Measurements from ENCODE around the gene PATJ. TPM values are rescaled to one million over a fixed set of nuclear protein-coding genes. Genes with fewer than 3 reads are reported as not detected.

The PATJ gene
- total RNA-seq, 1 experiment from 2014 or later: 48.8 TPM

DNA sequence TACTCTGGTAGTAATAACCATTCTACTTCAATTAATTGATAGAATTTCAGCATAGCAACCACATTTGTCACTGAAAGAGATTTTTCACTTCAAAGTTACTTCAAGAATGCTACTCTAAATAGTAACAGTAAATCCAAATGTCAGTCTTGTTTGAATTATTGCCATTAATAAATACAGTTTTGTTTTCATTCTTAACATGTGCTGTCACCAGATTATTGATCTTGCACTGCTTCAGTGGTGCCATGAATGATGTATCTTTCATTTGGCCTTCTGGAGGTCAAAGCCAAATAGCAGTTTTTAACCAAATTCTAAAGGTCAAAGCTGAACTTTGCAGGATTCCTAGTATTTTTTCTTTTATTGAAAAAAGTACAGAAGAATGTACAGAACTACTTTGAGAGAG is 199.5 kb downstream of the PATJ start:
- Histone ChIP-seq H3K9ac (ENCODE audit: low read length) (no peak overlapping the region), H3K79me2 (ENCODE audit: insufficient read depth, low read length) (no peaks in the 10 kb centered on the region), H3K4me2 (ENCODE audit: low read length) (no peak overlapping the region), H3K27ac (ENCODE audit: low read depth, low read length) (no peak overlapping the region), H4K20me1 (ENCODE audit: insufficient read depth) (no peaks in the 10 kb centered on the region), H3K36me3 (ENCODE audit: control insufficient read depth in 1 of 2, insufficient read depth in 2 of 2, low read length in 2 of 2) (peaks cover 0 to 7% of the 10 kb centered on the region in 2 experiments; a peak in 1 of 4 replicates), H3K4me3 (replicated peaks in 1 of 2; ENCODE audit: low read depth in 1 of 2, low read length in 2 of 2) (no peak overlapping the region), H3K9me2 (ENCODE audit: insufficient read depth) (no peaks in the 10 kb centered on the region), H3K9me3 (ENCODE audit: control insufficient read depth in 1 of 2, insufficient read depth in 1 of 2, low read depth in 1 of 2, low read length in 2 of 2) (no peaks in the 10 kb centered on the region), H2AFZ (ENCODE audit: low read depth, low read length, poor library complexity, severe bottlenecking) (no peak overlapping the region), H3K27me3 (ENCODE audit: insufficient read depth, low read length) (no peaks in the 10 kb centered on the region), H3K4me1 (ENCODE audit: control insufficient read depth in 1 of 2, insufficient read depth in 2 of 2, low read length in 2 of 2) (no peaks in the 10 kb centered on the region; a peak in 1 of 4 replicates)
- BruUV-seq (replicated peaks): no TSS peak
- ChIA-PET RAD21 (ENCODE audit: low non-redundant PET in 1 of 2, low total read pairs in 2 of 2, uncharacterized antibody in 2 of 2, unreplicated experiment in 2 of 2) (no interaction called here), POLR2A (no interaction called here), CTCF (no interaction called here)
- DNase-seq (ENCODE audit: low read depth, low spot score): no peak
- intact Hi-C loops (cut with micrococcal nuclease): no loop called here
- ATAC-seq: no peak
- TF ChIP-seq, protein P1, sequence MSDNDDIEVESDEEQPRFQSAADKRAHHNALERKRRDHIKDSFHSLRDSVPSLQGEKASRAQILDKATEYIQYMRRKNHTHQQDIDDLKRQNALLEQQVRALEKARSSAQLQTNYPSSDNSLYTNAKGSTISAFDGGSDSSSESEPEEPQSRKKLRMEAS (IDR thresholded peaks at IDR 0.05): no peak
- TF ChIP-seq, protein P2, sequence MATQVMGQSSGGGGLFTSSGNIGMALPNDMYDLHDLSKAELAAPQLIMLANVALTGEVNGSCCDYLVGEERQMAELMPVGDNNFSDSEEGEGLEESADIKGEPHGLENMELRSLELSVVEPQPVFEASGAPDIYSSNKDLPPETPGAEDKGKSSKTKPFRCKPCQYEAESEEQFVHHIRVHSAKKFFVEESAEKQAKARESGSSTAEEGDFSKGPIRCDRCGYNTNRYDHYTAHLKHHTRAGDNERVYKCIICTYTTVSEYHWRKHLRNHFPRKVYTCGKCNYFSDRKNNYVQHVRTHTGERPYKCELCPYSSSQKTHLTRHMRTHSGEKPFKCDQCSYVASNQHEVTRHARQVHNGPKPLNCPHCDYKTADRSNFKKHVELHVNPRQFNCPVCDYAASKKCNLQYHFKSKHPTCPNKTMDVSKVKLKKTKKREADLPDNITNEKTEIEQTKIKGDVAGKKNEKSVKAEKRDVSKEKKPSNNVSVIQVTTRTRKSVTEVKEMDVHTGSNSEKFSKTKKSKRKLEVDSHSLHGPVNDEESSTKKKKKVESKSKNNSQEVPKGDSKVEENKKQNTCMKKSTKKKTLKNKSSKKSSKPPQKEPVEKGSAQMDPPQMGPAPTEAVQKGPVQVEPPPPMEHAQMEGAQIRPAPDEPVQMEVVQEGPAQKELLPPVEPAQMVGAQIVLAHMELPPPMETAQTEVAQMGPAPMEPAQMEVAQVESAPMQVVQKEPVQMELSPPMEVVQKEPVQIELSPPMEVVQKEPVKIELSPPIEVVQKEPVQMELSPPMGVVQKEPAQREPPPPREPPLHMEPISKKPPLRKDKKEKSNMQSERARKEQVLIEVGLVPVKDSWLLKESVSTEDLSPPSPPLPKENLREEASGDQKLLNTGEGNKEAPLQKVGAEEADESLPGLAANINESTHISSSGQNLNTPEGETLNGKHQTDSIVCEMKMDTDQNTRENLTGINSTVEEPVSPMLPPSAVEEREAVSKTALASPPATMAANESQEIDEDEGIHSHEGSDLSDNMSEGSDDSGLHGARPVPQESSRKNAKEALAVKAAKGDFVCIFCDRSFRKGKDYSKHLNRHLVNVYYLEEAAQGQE (IDR thresholded peaks at IDR 0.05; ENCODE audit: low read depth): no peak
- TF ChIP-seq FOSL1 (IDR thresholded peaks at IDR 0.05; ENCODE audit: low read depth) (no peak), CBX3 (IDR thresholded peaks at IDR 0.05; ENCODE audit: low read depth) (no peak)
- TF ChIP-seq, protein P3, sequence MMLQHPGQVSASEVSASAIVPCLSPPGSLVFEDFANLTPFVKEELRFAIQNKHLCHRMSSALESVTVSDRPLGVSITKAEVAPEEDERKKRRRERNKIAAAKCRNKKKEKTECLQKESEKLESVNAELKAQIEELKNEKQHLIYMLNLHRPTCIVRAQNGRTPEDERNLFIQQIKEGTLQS (IDR thresholded peaks at IDR 0.05): no peak
- TF ChIP-seq, protein P4, sequence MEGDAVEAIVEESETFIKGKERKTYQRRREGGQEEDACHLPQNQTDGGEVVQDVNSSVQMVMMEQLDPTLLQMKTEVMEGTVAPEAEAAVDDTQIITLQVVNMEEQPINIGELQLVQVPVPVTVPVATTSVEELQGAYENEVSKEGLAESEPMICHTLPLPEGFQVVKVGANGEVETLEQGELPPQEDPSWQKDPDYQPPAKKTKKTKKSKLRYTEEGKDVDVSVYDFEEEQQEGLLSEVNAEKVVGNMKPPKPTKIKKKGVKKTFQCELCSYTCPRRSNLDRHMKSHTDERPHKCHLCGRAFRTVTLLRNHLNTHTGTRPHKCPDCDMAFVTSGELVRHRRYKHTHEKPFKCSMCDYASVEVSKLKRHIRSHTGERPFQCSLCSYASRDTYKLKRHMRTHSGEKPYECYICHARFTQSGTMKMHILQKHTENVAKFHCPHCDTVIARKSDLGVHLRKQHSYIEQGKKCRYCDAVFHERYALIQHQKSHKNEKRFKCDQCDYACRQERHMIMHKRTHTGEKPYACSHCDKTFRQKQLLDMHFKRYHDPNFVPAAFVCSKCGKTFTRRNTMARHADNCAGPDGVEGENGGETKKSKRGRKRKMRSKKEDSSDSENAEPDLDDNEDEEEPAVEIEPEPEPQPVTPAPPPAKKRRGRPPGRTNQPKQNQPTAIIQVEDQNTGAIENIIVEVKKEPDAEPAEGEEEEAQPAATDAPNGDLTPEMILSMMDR (IDR thresholded peaks at IDR 0.05 in 2 of 3, conservative IDR thresholded peaks at IDR 0.05 in 1 of 3; ENCODE audit: borderline replicate concordance in 1 of 3, insufficient read depth in 1 of 3, low read depth in 2 of 3, low read length in 2 of 3): no peak
